Stimulated activated CD8-positive, alpha-beta memory T cell treated with anti-CD3 and anti-CD28 coated beads, Interleukin-4, amount 100 ng/mL, for 4 hours (primary cell): Measurements from ENCODE around the gene PCCA.
"Not testable (repeated sequence)": the region's sequence is repeated elsewhere in the genome, so short reads cannot be mapped to it uniquely, and the experiment has no call there.

Experiments used
- DNase-seq, 2 donors: peaks; one replicate each; pipeline ENCODE4 v3.0.0-alpha.2; 2020; ENCODE audit warnings: low read depth in 2 of 2, low spot score in 1 of 2

The PCCA gene

DNA sequence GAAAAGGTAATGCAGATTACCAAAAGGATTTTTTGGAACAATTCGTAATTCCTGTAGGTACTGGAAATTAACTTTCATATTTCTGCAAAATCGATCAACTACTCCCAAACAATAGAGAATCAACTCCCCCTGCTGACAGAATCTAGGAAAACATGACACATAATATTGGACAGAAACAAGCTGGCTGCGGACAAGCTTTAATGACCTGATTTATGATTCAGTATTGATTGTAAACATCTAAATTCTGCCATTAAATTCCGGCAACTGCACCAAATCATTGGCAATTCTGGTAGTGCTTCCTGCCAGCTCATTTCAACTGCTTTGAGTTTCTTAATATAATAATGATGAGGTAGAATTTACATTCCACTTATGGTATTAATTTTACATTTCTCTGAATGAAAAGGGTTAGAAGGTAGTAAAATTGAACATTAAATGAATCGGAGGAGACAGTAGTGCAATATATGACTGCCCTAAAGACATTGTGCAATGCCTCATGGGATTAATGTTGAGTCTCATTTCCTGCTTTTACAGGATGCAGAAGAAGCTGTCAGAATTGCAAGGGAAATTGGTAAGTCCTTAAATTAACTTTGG, 146.5 kb downstream of the PCCA start:
- DNase-seq, result no peak

GRCh38 chr13:100240109-100240779, 151.4 kb downstream of the PCCA start:
- DNase-seq, result no peak

DNA sequence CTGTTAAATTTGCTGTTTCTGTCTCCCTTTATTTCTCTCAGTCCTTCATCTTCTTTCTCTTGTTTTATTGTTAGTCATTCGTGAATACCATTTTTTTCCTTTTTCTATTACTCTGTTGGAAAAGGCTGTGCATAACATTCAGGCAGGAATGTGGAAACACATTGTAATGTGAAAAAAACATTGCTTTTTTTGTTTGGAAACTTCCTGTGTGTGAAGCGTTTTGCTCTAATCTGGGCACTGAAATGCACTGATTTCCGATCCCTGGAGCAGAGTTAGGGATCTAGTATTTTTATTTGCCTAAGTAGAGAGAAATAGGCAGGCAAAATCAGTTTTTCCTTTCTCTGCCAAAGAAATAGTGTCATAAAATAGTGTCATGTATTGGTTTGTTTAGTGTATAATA, 155.5 kb downstream of the PCCA start:
- DNase-seq, result no peak

- DNase-seq, result no peak
Observed at GRCh38 chr13:100245104-100245503, 156.2 kb downstream of the PCCA start.

DNA sequence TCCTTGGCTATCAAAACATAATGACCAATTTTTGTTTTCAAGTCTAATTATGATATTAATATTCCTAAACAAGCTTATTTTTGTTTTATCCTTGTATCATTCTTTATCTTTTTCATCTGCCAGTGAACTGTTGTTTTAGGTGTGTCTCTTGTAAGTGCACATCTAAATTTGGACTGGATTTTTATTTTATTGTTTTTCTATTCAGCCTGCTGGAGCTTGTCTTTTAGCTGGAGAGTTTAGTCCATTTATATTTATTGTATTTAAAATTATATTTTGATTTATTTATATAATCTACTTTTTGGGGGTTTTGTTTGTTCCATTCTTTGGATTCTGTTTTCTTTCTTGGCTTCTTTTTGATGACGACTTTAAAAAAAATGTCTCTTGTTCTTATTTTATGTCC, 159.0 kb downstream of the PCCA start:
- DNase-seq, result no peak

GRCh38 chr13:100254002-100254401, 165.1 kb downstream of the PCCA start:
- no peak for DNase-seq

GRCh38 chr13:100262404-100262803, 173.5 kb downstream of the PCCA start:
- DNase-seq, result no peak

GRCh38 chr13:100266026-100266425, 177.1 kb downstream of the PCCA start:
- no peak for DNase-seq

GRCh38 chr13:100269837-100270236, 180.9 kb downstream of the PCCA start:
- no peak for DNase-seq

- DNase-seq, result no peak
Observed at GRCh38 chr13:100273138-100273537, 184.2 kb downstream of the PCCA start.

DNA sequence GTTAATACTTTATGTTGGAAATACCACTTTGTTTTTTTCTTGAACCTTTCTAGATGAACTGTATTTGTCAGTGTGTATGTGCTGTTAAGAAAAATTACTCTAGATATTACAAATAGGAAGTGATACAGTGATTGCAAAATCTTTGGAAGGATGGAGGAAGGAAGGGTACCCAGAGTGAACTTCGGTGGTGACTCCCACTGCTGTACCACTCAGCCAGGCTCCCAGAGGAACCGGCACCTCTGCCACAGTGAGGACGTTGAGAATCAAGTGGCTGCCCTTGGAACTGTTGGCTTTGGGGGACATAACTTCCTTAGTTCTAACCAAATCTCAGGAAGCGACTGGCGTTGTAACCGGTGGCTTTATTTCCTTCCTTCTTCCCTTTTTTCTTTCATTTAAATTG, 184.7 kb downstream of the PCCA start:
- DNase-seq, result no peak

- DNase-seq, result no peak
Observed at GRCh38 chr13:100274942-100275506, 186.1 kb downstream of the PCCA start.

DNA sequence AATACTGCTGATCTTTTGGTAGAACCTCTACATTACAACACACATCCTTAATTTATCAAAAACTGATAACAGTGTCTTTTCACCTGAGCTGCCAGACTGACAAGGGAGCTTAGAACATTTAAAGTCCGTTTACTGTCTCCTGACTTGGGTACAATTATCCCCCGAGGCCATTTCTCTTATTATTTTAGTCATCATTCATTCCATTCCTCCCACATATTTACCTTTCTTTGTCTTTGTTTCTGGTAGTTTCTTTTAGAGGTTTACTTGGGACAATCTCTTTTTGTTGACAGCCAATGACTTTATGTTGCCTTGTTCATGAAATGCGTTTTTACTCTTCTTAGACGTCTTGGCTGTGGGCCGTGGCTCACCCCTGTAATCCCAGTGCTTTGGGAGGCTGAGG, 186.9 kb downstream of the PCCA start:
- DNase-seq, result no peak

- no peak for DNase-seq
Observed at GRCh38 chr13:100280681-100281080, 191.8 kb downstream of the PCCA start.

GRCh38 chr13:100282306-100282705, 193.4 kb downstream of the PCCA start:
- not testable (repeated sequence) for DNase-seq

DNA sequence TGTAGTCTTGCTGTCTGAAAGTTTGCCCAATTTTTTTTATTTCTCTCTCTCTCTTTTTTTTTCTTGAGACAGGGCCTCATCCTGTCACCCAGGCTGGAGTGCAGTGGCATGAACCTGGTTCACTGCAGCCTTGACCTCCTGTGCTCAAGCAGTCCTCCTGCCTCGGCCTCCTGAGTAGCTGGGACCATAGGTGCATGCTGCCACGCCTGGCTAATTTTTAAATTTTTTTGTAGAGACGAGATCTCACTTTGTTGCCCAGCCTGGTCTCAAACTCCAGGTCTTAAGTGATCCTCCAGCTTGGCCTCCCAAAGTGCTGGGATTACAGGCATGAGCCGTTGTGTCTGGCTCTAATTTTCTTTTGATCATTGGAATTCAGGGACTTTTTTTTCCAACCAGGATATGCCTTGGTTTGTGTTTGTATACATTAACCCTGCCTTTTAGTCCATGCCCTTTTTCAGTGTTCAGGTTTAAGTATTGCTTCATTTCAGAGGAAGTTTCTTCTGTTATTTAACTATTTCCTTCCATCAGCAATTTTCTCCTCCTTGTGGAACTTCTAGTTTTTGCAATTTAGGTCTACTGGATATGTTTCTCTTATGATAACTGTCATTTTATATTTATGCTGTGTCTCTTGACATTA, 201.4 kb downstream of the PCCA start:
- DNase-seq, result no peak

- DNase-seq, result no peak
Observed at GRCh38 chr13:100291624-100292023, 202.7 kb downstream of the PCCA start.

DNA sequence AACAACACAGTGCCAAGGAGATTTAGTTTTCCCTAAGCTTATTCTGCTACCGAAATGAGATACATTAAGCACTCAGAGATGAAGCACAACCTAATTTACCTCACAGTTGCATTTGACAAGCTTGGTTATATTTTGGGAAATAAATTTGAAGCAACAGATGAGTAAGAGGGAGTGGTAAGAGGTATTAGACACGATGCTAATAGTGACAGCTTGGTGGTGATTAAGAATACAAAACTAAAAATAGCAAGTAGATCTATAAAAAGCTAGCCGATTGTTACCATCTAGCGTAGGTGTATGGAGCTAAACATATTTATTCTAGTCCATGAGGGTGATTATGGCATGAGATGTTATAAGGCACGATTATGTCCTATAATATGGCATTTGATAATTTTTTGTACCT, 208.5 kb downstream of the PCCA start:
- DNase-seq, result no peak

GRCh38 chr13:100298116-100298681, 209.3 kb downstream of the PCCA start:
- DNase-seq, result no peak

- no peak for DNase-seq
Observed at GRCh38 chr13:100298691-100299090, 209.8 kb downstream of the PCCA start.

GRCh38 chr13:100300243-100300642, 211.3 kb downstream of the PCCA start:
- no peak for DNase-seq

DNA sequence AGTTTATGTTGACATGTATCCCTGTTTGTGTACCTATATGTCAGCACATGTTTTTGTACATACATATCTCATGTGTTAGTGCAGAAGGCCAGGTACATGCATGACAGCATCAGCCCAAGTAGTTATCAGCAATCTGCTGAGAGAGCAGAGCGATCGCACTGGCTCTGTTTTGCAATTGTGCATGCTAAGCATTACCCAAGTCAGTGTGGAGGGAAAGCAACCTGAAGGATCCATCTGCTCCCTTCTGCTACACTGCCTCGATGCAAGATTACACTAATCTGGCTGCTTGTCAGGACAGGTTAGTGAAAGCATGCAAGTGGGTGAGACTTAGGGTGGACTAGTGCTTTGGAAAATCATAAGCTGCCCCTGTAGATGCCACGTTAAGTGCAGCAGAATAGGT, 211.8 kb downstream of the PCCA start:
- DNase-seq, result no peak
